ENCODE measurements around the gene TBC1D7.

DNA sequence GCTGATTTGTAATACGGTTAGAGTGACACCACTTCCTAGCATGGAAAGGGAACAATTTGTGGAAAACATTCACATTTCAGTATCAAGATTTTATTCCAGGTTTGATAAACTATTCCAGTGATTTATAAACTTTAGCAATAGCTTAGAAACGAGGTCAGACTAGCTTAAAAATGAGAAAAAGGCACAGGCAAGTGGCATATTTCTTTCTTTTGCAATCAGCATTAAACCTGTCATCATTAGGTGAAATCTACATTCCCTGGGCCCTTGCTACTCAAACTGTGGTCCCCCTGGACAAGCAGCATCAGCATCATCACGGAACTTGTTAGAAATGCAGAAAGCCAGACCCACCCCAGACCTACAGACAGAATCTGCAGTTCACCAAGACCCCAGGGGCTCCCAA lies 29.9 kb downstream of the TBC1D7 start:
- TF ChIP-seq, protein P1, sequence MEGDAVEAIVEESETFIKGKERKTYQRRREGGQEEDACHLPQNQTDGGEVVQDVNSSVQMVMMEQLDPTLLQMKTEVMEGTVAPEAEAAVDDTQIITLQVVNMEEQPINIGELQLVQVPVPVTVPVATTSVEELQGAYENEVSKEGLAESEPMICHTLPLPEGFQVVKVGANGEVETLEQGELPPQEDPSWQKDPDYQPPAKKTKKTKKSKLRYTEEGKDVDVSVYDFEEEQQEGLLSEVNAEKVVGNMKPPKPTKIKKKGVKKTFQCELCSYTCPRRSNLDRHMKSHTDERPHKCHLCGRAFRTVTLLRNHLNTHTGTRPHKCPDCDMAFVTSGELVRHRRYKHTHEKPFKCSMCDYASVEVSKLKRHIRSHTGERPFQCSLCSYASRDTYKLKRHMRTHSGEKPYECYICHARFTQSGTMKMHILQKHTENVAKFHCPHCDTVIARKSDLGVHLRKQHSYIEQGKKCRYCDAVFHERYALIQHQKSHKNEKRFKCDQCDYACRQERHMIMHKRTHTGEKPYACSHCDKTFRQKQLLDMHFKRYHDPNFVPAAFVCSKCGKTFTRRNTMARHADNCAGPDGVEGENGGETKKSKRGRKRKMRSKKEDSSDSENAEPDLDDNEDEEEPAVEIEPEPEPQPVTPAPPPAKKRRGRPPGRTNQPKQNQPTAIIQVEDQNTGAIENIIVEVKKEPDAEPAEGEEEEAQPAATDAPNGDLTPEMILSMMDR (conservative IDR thresholded peaks at IDR 0.05; ENCODE audit: low read depth, low read length) = no peak
- TF ChIP-seq EZH2 (IDR thresholded peaks at IDR 0.05; ENCODE audit: low read length, unreplicated experiment) = no peak
- no peak for TF ChIP-seq EZH2phosphoT487 (IDR thresholded peaks at IDR 0.05; ENCODE audit: borderline replicate concordance, low read length)

Data from PC-3 (cell line).